Measurements from ENCODE around the gene CHST15. TPM values are rescaled to one million over a fixed set of nuclear protein-coding genes. Genes with fewer than 3 reads are reported as not detected.
A peak's percentile ranks its signal among the peaks of the same experiment; 100 is the strongest.

The CHST15 gene
- total RNA-seq, 2 donors from 2014 or later, result 18.5 to 21.5 TPM

DNA sequence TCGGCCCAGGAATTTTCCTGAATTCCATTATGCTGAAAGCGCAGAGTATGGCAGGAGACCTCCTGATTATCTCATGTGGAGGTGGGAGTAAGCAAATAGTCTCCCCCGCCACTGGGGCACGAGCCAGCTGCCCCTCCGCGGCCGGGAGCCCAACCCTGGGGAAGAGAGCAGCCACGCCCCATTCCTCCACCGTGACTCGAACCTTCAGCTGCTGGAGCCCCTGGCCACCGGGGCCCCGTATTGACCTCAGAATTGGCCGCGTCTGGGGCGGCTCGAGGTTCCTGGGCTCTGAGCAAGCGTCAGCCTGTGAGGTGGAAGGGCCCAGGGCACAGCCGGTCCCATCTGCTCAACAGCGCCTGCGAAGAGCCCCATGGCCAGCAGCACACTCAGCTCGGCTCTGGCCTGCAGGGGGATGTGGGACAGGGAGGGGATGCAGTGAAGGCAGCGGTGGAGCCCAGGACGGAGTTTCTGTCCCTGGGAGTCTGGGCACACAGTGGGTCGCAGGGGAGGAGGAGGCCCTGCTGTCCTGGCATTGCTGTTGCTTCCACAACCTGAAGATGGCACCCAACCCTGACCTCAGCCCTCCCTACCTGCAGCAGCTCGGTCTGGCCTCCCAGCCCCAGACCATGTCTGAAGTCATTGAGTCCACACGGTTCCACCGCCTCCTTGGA is 97.8 kb downstream of the CHST15 start:
- ATAC-seq (peak; percentile 25), DNase-seq (peak in 3 of 4 donors; percentile 30 to 46 (median 37))
- peak in 5 of 7 experiments; percentile 6 to 42 (median 21) for TF ChIP-seq CTCF (IDR thresholded peaks at IDR 0.05)
- no peak for TF ChIP-seq POLR2A (IDR thresholded peaks at IDR 0.05)
- Histone ChIP-seq H3K27me3 (peaks cover 0 to 35% of the 10 kb centered on the region in 2 donors), H3K4me3 (no peak overlapping the region), H3K27ac (no peak overlapping the region), H3K4me1 (peaks cover 21% of the 10 kb centered on the region), H3K9me3 (no peaks in the 10 kb centered on the region), H3K36me3 (replicated peaks in 1 of 2; ENCODE audit: insufficient read depth in 1 of 2, low read depth in 2 of 2) (no peaks in the 10 kb centered on the region)
- WGBS, 2 donors, result 8 to 14% methylated on average over 15 to 27 of the region's 27 CpGs
- intact Hi-C loops (cut with DNase I), result loop anchor here (5.0 kb wide), 1 partner anchor 397 kb away; no protein-coding TSS in a partner anchor

DNA sequence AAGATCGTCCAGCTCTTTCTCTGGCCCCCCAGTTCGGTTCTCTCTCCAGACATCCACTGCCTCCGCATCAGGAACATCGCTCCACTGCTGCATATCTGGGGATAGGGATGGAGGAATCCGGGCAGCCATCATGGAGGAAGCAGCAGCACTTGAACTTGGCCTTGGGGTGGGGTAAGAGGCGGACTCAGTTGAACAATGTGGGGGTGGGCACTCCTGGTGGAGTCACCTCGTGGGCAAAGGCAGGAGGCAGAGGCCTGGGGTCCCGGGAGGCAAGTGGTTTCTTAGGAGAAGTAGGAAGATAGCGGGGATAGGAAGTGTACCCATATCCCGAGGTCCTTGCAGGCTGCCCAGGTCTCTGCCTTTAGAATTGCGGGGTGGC is 98.3 kb downstream of the CHST15 start:
- Histone ChIP-seq H3K9me3 (no peaks in the 10 kb centered on the region), H3K27ac (no peak overlapping the region), H3K4me3 (no peak overlapping the region), H3K36me3 (replicated peaks in 1 of 2; ENCODE audit: insufficient read depth in 1 of 2, low read depth in 2 of 2) (no peaks in the 10 kb centered on the region), H3K4me1 (peaks cover 21% of the 10 kb centered on the region), H3K27me3 (peaks cover 0 to 35% of the 10 kb centered on the region in 2 donors)
- DNase-seq (no peak), ATAC-seq (peak; percentile 15)
- intact Hi-C loops (cut with DNase I), result loop anchor here (5.0 kb wide), 1 partner anchor 397 kb away; no protein-coding TSS in a partner anchor
- no peak for TF ChIP-seq CTCF (IDR thresholded peaks at IDR 0.05)
- TF ChIP-seq POLR2A (IDR thresholded peaks at IDR 0.05), result no peak
- 24 to 27% methylated on average over 8 to 11 of the region's 11 CpGs for WGBS, 2 donors

GRCh38 chr10:123994417-123995081 is 98.8 kb downstream of the CHST15 start:
- WGBS, 2 donors, result 5 to 7% methylated on average over 17 to 26 of the region's 30 CpGs
- peaks cover 21% of the 10 kb centered on the region for H3K4me1 ChIP-seq
- intact Hi-C loops (cut with DNase I), result loop anchor here (5.0 kb wide), 1 partner anchor 398 kb away; no protein-coding TSS in a partner anchor
- H3K9me3 ChIP-seq, result no peaks in the 10 kb centered on the region
- H3K4me3 ChIP-seq, result no peak overlapping the region
- H3K27ac ChIP-seq, result no peak overlapping the region
- no peak for TF ChIP-seq POLR2A (IDR thresholded peaks at IDR 0.05)
- peak; percentile 94 to 98 (median 97) for TF ChIP-seq CTCF (IDR thresholded peaks at IDR 0.05)
- DNase-seq (peak; percentile 85 to 89 (median 88)), ATAC-seq (peak; percentile 82)
- peaks cover 0 to 35% of the 10 kb centered on the region in 2 donors for H3K27me3 ChIP-seq
- H3K36me3 ChIP-seq (replicated peaks in 1 of 2; ENCODE audit: insufficient read depth in 1 of 2, low read depth in 2 of 2), result no peaks in the 10 kb centered on the region

DNA sequence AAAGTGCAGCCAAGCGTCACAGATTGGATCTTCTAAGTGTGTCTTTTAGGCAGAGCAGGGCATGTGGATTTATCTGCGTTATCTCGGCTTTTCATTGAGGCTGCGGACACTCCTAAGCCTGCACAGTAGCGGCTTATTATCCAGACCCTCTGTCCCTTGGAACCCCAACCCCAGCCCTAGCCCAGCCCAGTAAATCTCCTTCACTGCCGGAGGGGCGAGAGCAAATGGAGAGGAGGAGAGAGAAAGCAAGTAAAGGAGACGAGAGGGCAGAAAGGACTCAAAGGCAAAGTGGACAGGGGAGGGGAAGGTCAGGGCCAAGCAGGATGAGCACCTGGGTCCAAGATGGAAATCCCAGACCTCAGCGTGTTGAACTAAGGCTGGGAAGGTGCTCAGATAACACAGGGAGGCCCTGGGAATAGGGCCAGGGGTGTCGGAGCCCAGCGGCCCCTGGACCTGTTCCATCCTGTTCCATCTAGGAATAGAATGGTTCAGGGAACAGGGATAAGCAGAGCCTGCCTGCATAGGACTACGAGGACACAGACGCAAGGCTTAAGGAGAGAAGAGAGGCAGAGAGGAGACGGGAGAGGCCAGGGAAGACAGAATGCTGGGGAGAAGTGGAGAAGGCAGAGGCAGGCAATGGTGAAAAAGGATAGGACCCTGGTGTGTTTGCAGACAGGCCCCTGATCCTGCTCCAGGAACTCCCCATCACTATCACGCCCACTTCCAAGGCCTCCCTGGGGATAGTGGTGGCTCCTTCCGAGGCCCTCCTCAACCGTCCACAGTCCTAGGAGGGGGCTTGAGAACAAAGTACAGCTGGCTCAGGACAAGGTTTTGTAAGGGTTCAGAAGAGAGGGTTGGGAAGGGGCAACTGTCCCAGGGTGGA is 99.6 kb downstream of the CHST15 start:
- TF ChIP-seq POLR2A (IDR thresholded peaks at IDR 0.05) (no peak), CTCF (IDR thresholded peaks at IDR 0.05) (no peak)
- WGBS, 2 donors, result 52 to 55% methylated on average over 17 of the region's 17 CpGs
- no peaks in the 10 kb centered on the region for H3K9me3 ChIP-seq
- no peak overlapping the region for H3K27ac ChIP-seq
- no peaks in the 10 kb centered on the region for H3K36me3 ChIP-seq (replicated peaks in 1 of 2; ENCODE audit: insufficient read depth in 1 of 2, low read depth in 2 of 2)
- DNase-seq, result no peak
- intact Hi-C loops (cut with DNase I), result no loop called here
- no peak overlapping the region for H3K4me3 ChIP-seq
- peaks cover 21% of the 10 kb centered on the region for H3K4me1 ChIP-seq
- peaks cover 0 to 35% of the 10 kb centered on the region in 2 donors for H3K27me3 ChIP-seq
- ATAC-seq, result no peak
